GM23338 (cell line): Measurements from ENCODE around the gene ME3. TPM values are rescaled to one million over a fixed set of nuclear protein-coding genes. Genes with fewer than 3 reads are reported as not detected.

Experiments used
- ATAC-seq: fragments of 200-7000 bp; cut with Tn5 transposase; 3 replicates; pipeline ENCODE4 v1.9.1; 2020
- DNase-seq: peaks from one replicate; pipeline ENCODE4 v3.0.0-alpha.2; 2015; ENCODE audit warnings: low spot score
- H2AFZ ChIP-seq: fragments of 200-600 bp; sonication (generic); 2 replicates; pipeline ENCODE4 v1.8.0; 2016; ENCODE audit warnings: antibody characterized with exemption, mild to moderate bottlenecking, moderate library complexity
- H3F3A ChIP-seq: fragments of 200-600 bp; sonication (generic); replicated peaks from 2 replicates; pipeline ENCODE4 v1.8.0; 2017; ENCODE audit warnings: antibody characterized with exemption, mixed run types, low read depth
- H3K27ac ChIP-seq: fragments of 200-600 bp; sonication (generic); 2 replicates; pipeline ENCODE4 v1.6.1; 2016; ENCODE audit warnings: low read depth
- H3K27me3 ChIP-seq: fragments of 200-600 bp; sonication (generic); 2 replicates; pipeline ENCODE4 v1.8.0; 2016; ENCODE audit warnings: mild to moderate bottlenecking, mixed run types, moderate library complexity; ENCODE audit not compliant: insufficient read depth
- H3K36me3 ChIP-seq: fragments of 200-600 bp; sonication (generic); 2 replicates; pipeline ENCODE4 v1.8.0; 2016; ENCODE audit warnings: mild to moderate bottlenecking; ENCODE audit not compliant: insufficient read depth
- H3K4me1 ChIP-seq: fragments of 200-600 bp; sonication (generic); 2 replicates; pipeline ENCODE4 v1.8.0; 2016; ENCODE audit warnings: mild to moderate bottlenecking, moderate library complexity; ENCODE audit not compliant: insufficient read depth
- H3K4me2 ChIP-seq: fragments of 200-600 bp; sonication (generic); 2 replicates; pipeline ENCODE4 v1.7.1; 2017; ENCODE audit warnings: mixed run types
- H3K4me3 ChIP-seq: fragments of 200-600 bp; sonication (generic); 2 replicates; pipeline ENCODE4 v1.6.1; 2016; ENCODE audit warnings: mixed run types
- H3K79me2 ChIP-seq: fragments of 200-600 bp; sonication (generic); replicated peaks from 2 replicates; pipeline ENCODE4 v1.8.0; 2017; ENCODE audit warnings: mild to moderate bottlenecking; ENCODE audit not compliant: insufficient read depth
- H3K9me2 ChIP-seq: fragments of 200-600 bp; sonication (generic); 2 replicates; pipeline ENCODE4 v1.8.0; 2017; ENCODE audit not compliant: insufficient read depth
- H4K20me1 ChIP-seq: fragments of 200-600 bp; sonication (generic); replicated peaks from 2 replicates; pipeline ENCODE4 v1.8.0; 2017; ENCODE audit warnings: mild to moderate bottlenecking; ENCODE audit not compliant: insufficient read depth
- H3K27ac Mint-ChIP-seq: 2 replicates; pipeline ENCODE4 v1.8.0; 2020; ENCODE audit warnings: inconsistent platforms, mild to moderate bottlenecking, moderate library complexity, mixed read lengths
- H3K27me3 Mint-ChIP-seq: 3 replicates; pipeline ENCODE4 v1.8.0; 2022; ENCODE audit warnings: low read depth, mild to moderate bottlenecking, moderate library complexity, mixed read lengths, inconsistent platforms; ENCODE audit not compliant: insufficient read depth, poor library complexity
- H3K36me3 Mint-ChIP-seq: 3 replicates; pipeline ENCODE4 v1.8.0; 2021; ENCODE audit warnings: low read depth, mild to moderate bottlenecking, inconsistent platforms, moderate library complexity, mixed read lengths
- H3K4me1 Mint-ChIP-seq: 3 replicates; pipeline ENCODE4 v1.8.0; 2020; ENCODE audit warnings: mild to moderate bottlenecking, inconsistent platforms, mixed read lengths
- H3K4me3 Mint-ChIP-seq: 3 replicates; pipeline ENCODE4 v1.8.0; 2021; ENCODE audit warnings: moderate library complexity, mild to moderate bottlenecking, inconsistent platforms, mixed read lengths
- H3K9me3 Mint-ChIP-seq: 3 replicates; pipeline ENCODE4 v1.8.0; 2020; ENCODE audit warnings: moderate library complexity, mild to moderate bottlenecking, inconsistent platforms, mixed read lengths
- CREB1 ChIP-seq: fragments of 250-450 bp; sonication (Bioruptor Pico); IDR thresholded peaks from 2 replicates; pipeline ENCODE4 v1.5.0; 2020; ENCODE audit warnings: low read depth, mild to moderate bottlenecking, moderate library complexity
- CTCF ChIP-seq, 2 experiments: fragments of 200-600 bp in 1 of 2; sonication (generic) in 1 of 2; conservative IDR thresholded peaks; 2 replicates each; pipeline versions ENCODE4 v1.5.1 to v1.6.1; 2016 to 2017; ENCODE audit warnings: antibody characterized with exemption in 2 of 2, low read depth in 2 of 2, mild to moderate bottlenecking in 2 of 2, moderate library complexity in 1 of 2
- ETS1 ChIP-seq: IDR thresholded peaks from 2 replicates; pipeline ENCODE4 v1.6.1; 2016; ENCODE audit warnings: antibody characterized with exemption
- EZH2 ChIP-seq: fragments of 200-600 bp; sonication (generic); IDR thresholded peaks from one replicate; pipeline ENCODE4 v1.8.0; 2017; ENCODE audit warnings: antibody characterized with exemption, mild to moderate bottlenecking, low read depth; ENCODE audit not compliant: unreplicated experiment
- EZH2phosphoT487 ChIP-seq: fragments of 200-600 bp; sonication (generic); IDR thresholded peaks from one replicate; pipeline ENCODE4 v1.8.1; 2018; ENCODE audit warnings: antibody characterized with exemption; ENCODE audit not compliant: unreplicated experiment
- JUNB ChIP-seq: IDR thresholded peaks from one replicate; pipeline ENCODE4 v1.6.1; 2016; ENCODE audit warnings: antibody characterized with exemption; ENCODE audit not compliant: unreplicated experiment
- POLR2AphosphoS5 ChIP-seq: IDR thresholded peaks from 2 replicates; pipeline ENCODE4 v1.6.1; 2016; ENCODE audit warnings: antibody characterized with exemption, low read depth
- STAT1 ChIP-seq: IDR thresholded peaks from one replicate; pipeline ENCODE4 v1.6.1; 2016; ENCODE audit warnings: antibody characterized with exemption; ENCODE audit not compliant: unreplicated experiment
- ZNF114 ChIP-seq: fragments of 250-450 bp; sonication (Bioruptor Pico); IDR thresholded peaks from 2 replicates; pipeline ENCODE4 v1.5.0; 2020; ENCODE audit warnings: mild to moderate bottlenecking, moderate library complexity
- ZNF331 ChIP-seq: fragments of 250-450 bp; sonication (Bioruptor Pico); IDR thresholded peaks from 2 replicates; pipeline ENCODE4 v1.5.0; 2020; ENCODE audit warnings: low read depth, mild to moderate bottlenecking, moderate library complexity
- ZNF462 ChIP-seq: fragments of 250-450 bp; sonication (Bioruptor Pico); IDR thresholded peaks from 2 replicates; pipeline ENCODE4 v1.5.0; 2020; ENCODE audit warnings: mild to moderate bottlenecking, moderate library complexity
- polyA plus RNA-seq: library from polyadenylated mRNA; unstranded; fragments of >200 nt; fragmentation: Nextera tagmentation; extraction: Ambion mirVana; gene quantifications from 2 replicates; pipeline ENCODE4 v1.2.1, GENCODE V29; 2016
- total RNA-seq: library from RNA; depleted of rRNA; stranded (reverse); fragments of >200 nt; shearing (Covaris generic); gene quantifications from 2 replicates; pipeline ENCODE4 v1.2.3, GENCODE V29; 2014

The ME3 gene
- total and polyA plus RNA-seq, 2 experiments from 2014 or later: 1.3 to 4.0 TPM

- no peak overlapping the region for H3K4me3 Mint-ChIP-seq
- no peaks in the 10 kb centered on the region for H3K36me3 Mint-ChIP-seq
- H3K9me3 Mint-ChIP-seq: no peaks in the 10 kb centered on the region
- Histone ChIP-seq H3K4me2 (no peak overlapping the region), H3F3A (no peaks in the 10 kb centered on the region), H3K79me2 (no peaks in the 10 kb centered on the region), H3K4me1 (no peaks in the 10 kb centered on the region), H3K27me3 (no peaks in the 10 kb centered on the region), H3K36me3 (no peaks in the 10 kb centered on the region), H4K20me1 (no peaks in the 10 kb centered on the region), H2AFZ (no peak overlapping the region; the same call in 1 of the 2 replicates), H3K4me3 (no peak overlapping the region), H3K9me2 (no peaks in the 10 kb centered on the region), H3K27ac (no peak overlapping the region)
- H3K27ac Mint-ChIP-seq: no peak overlapping the region
- DNase-seq (no peak), ATAC-seq (peak; percentile 26; the same call in 1 of the 3 replicates)
- TF ChIP-seq ZNF114 (CRISPR knock-in tag) (no peak), ETS1 (no peak)
- peaks cover 1% of the 10 kb centered on the region for H3K27me3 Mint-ChIP-seq
- H3K4me1 Mint-ChIP-seq: 0 out of 3 replicates have a peak, but pooled peaks cover 4% of the 10 kb centered on the region
These were observed 250.0 kb downstream of the ME3 start for GRCh38 chr11:86422371-86422770.

- no peaks in the 10 kb centered on the region for H3F3A ChIP-seq
- H3K36me3 ChIP-seq: no peaks in the 10 kb centered on the region
- DNase-seq (no peak), ATAC-seq (peak; percentile 31; the same call in 1 of the 3 replicates)
- Mint-ChIP-seq H3K4me3 (no peak overlapping the region), H3K36me3 (no peaks in the 10 kb centered on the region), H3K27ac (no peak overlapping the region), H3K27me3 (peaks cover 1% of the 10 kb centered on the region), H3K4me1 (0 out of 3 replicates have a peak, but pooled peaks cover 4% of the 10 kb centered on the region), H3K9me3 (no peaks in the 10 kb centered on the region)
- H2AFZ ChIP-seq: no peak overlapping the region
- no peak overlapping the region for H3K4me3 ChIP-seq
- H3K4me2 ChIP-seq: no peak overlapping the region
- H4K20me1 ChIP-seq: no peaks in the 10 kb centered on the region
- H3K27me3 ChIP-seq: no peaks in the 10 kb centered on the region
- TF ChIP-seq ZNF331 (CRISPR knock-in tag): no peak
- TF ChIP-seq EZH2: no peak
- no peak for TF ChIP-seq CTCF (conservative IDR thresholded peaks at IDR 0.05; ENCODE audit: low read depth in 2 of 2)
- no peak for TF ChIP-seq ZNF462
- TF ChIP-seq CREB1 (CRISPR knock-in tag): no peak
- TF ChIP-seq STAT1: no peak
- TF ChIP-seq POLR2AphosphoS5: no peak
- no peak for TF ChIP-seq ZNF114 (CRISPR knock-in tag)
- no peak for TF ChIP-seq EZH2phosphoT487
- no peak for TF ChIP-seq JUNB
- H3K4me1 ChIP-seq: no peaks in the 10 kb centered on the region
- no peaks in the 10 kb centered on the region for H3K79me2 ChIP-seq
- H3K27ac ChIP-seq: no peak overlapping the region
- H3K9me2 ChIP-seq: no peaks in the 10 kb centered on the region
These were observed 250.5 kb downstream of the ME3 start for GRCh38 chr11:86421946-86422345.
